Measurements from ENCODE around the gene MRPL34. TPM values are rescaled to one million over a fixed set of nuclear protein-coding genes. Genes with fewer than 3 reads are reported as not detected.
"Not testable (repeated sequence)": the region's sequence is repeated elsewhere in the genome, so short reads cannot be mapped to it uniquely, and the experiment has no call there.

MRPL34 gene
- total RNA-seq, 2 donors from 2014 or later, result 127 to 184 TPM

- no peak for TF ChIP-seq CTCF (IDR thresholded peaks at IDR 0.05)
- no peaks in the 10 kb centered on the region for H3K9me3 ChIP-seq
- no peaks in the 10 kb centered on the region for H3K27me3 ChIP-seq
- H3K36me3 ChIP-seq, result no peaks in the 10 kb centered on the region
- peak; percentile 98 for DNase-seq
- H3K4me1 ChIP-seq, result no peaks in the 10 kb centered on the region
- peak within 1 kb of the TSS; percentile 57 for H3K27ac ChIP-seq
- peak within 1 kb of the TSS; percentile 67 for H3K4me3 ChIP-seq
- peak within 1 kb of the TSS; percentile 68 to 87 for H3K9ac ChIP-seq (ENCODE audit: low read depth in 2 of 2, low read length in 2 of 2)
- intact Hi-C loops (cut with DNase I), result no loop called here
Measured at GRCh38 chr19:17266975-17267788, 38.5 kb upstream of the MRPL34 start, which contains the start of gene BABAM1. Gene BABAM1 (plus strand): TSS chr19:17267443. CDS start chr19:17268807, 1,364 bp downstream.

GRCh38 chr19:17268754-17269153 lies 36.9 kb upstream of the MRPL34 start:
- intact Hi-C loops (cut with DNase I), result no loop called here
- Histone ChIP-seq H3K27ac (no peak overlapping the region), H3K9ac (ENCODE audit: low read depth in 2 of 2, low read length in 2 of 2) (no peak overlapping the region), H3K4me3 (no peak overlapping the region), H3K4me1 (no peaks in the 10 kb centered on the region), H3K9me3 (no peaks in the 10 kb centered on the region), H3K27me3 (no peaks in the 10 kb centered on the region), H3K36me3 (no peaks in the 10 kb centered on the region)
- DNase-seq, result no peak
- no peak for TF ChIP-seq CTCF (IDR thresholded peaks at IDR 0.05)

GRCh38 chr19:17274892-17275291 lies 30.8 kb upstream of the MRPL34 start:
- intact Hi-C loops (cut with DNase I); H3K36me3 ChIP-seq; H3K27me3 ChIP-seq: not testable (repeated sequence)

GRCh38 chr19:17275441-17276175 lies 30.1 kb upstream of the MRPL34 start:
- Histone ChIP-seq H3K4me1 (no peaks in the 10 kb centered on the region), H3K36me3 (no peaks in the 10 kb centered on the region)

More at GRCh38 chr19:17274892-17275291, 30.8 kb upstream of the MRPL34 start:
- H3K4me1 ChIP-seq; H3K4me3 ChIP-seq; H3K9me3 ChIP-seq; DNase-seq; H3K27ac ChIP-seq; H3K9ac ChIP-seq (ENCODE audit: low read depth in 2 of 2, low read length in 2 of 2): not testable (repeated sequence)

GRCh38 chr19:17279436-17279835 lies 26.2 kb upstream of the MRPL34 start:
- Histone ChIP-seq H3K9me3 (no peaks in the 10 kb centered on the region), H3K27ac (no peak overlapping the region), H3K9ac (ENCODE audit: low read depth in 2 of 2, low read length in 2 of 2) (no peak overlapping the region), H3K27me3 (peaks cover 8% of the 10 kb centered on the region), H3K4me1 (peaks cover 12% of the 10 kb centered on the region), H3K36me3 (no peaks in the 10 kb centered on the region), H3K4me3 (no peak overlapping the region)
- TF ChIP-seq CTCF (IDR thresholded peaks at IDR 0.05), result no peak
- no peak for DNase-seq
- intact Hi-C loops (cut with DNase I), result no loop called here

More at GRCh38 chr19:17275441-17276175, 30.1 kb upstream of the MRPL34 start:
- DNase-seq, result no peak
- Histone ChIP-seq H3K27ac (no peak overlapping the region), H3K9ac (ENCODE audit: low read depth in 2 of 2, low read length in 2 of 2) (no peak overlapping the region), H3K9me3 (no peaks in the 10 kb centered on the region), H3K27me3 (no peaks in the 10 kb centered on the region), H3K4me3 (no peak overlapping the region)
- TF ChIP-seq CTCF (IDR thresholded peaks at IDR 0.05), result no peak
- intact Hi-C loops (cut with DNase I), result no loop called here
